Panc1 (cell line): ENCODE data around the gene CCL2. TPM values are rescaled to one million over a fixed set of nuclear protein-coding genes. Genes with fewer than 3 reads are reported as not detected.

Source experiments
- ATAC-seq: fragments of 200-7000 bp; cut with Tn5 transposase; 2 replicates; pipeline ENCODE4 v1.9.1; 2020; ENCODE audit warnings: mild to moderate bottlenecking, moderate library complexity
- BruUV-seq: library from RNA; stranded (reverse); fragments of 400-500 nt; replicated peaks from 2 replicates; lab custom pipeline; 2021; lab: Mats Ljungman, UMichigan
- CTCF ChIA-PET: fragments of 300-600 bp; sonication (Branson Sonifier 250); formaldehyde crosslinking; loops from one replicate; lab custom pipeline; 2022; ENCODE audit warnings: antibody characterized with exemption; lab: Charles Lee
- POLR2A ChIA-PET: fragments of 300-600 bp; sonication (Branson Sonifier 250); formaldehyde crosslinking; loops from one replicate; lab custom pipeline; 2022; ENCODE audit warnings: antibody characterized with exemption; lab: Charles Lee
- DNase-seq: peaks from one replicate; pipeline ENCODE4 v3.0.0-alpha.2; 2010; ENCODE audit warnings: low read depth, low spot score
- H3K27ac ChIP-seq: 2 replicates; pipeline ENCODE4 v1.5.1; 2011; ENCODE audit warnings: mild to moderate bottlenecking, low read length, inconsistent platforms
- H3K27me3 ChIP-seq: fragments of 200-500 bp; sonication (Bioruptor generic); 2 replicates; pipeline ENCODE4 v1.6.0; 2014; ENCODE audit warnings: low read length, inconsistent platforms; ENCODE audit not compliant: control insufficient read depth, insufficient read depth
- H3K36me3 ChIP-seq: fragments of 200-500 bp; sonication (Bioruptor generic); 2 replicates; pipeline ENCODE4 v1.5.1; 2014; ENCODE audit warnings: inconsistent platforms, mild to moderate bottlenecking, low read length, moderate library complexity; ENCODE audit not compliant: control insufficient read depth, insufficient read depth
- H3K4me1 ChIP-seq: 2 replicates; pipeline ENCODE4 v1.5.1; 2011; ENCODE audit warnings: inconsistent platforms, mild to moderate bottlenecking, low read length, moderate library complexity; ENCODE audit not compliant: control insufficient read depth, insufficient read depth
- H3K4me3 ChIP-seq, 2 experiments: 2 replicates each; pipeline ENCODE4 v1.5.1; 2011 to 2012; ENCODE audit warnings: low read depth in 2 of 2, low read length in 2 of 2, mild to moderate bottlenecking in 2 of 2, inconsistent platforms in 1 of 2, moderate library complexity in 1 of 2
- H3K9me3 ChIP-seq: fragments of 200-500 bp; sonication (Bioruptor generic); 2 replicates; pipeline ENCODE4 v1.5.1; 2014; ENCODE audit warnings: low read depth, mild to moderate bottlenecking, inconsistent platforms, low read length, moderate library complexity; ENCODE audit not compliant: control insufficient read depth, insufficient read depth
- CTCF ChIP-seq: fragments of 450-650 bp; IDR thresholded peaks from 2 replicates; pipeline ENCODE4 v1.5.1; 2017; ENCODE audit warnings: mild to moderate bottlenecking
- POLR2AphosphoS5 ChIP-seq: IDR thresholded peaks from 2 replicates; pipeline ENCODE4 v1.6.1; 2012; ENCODE audit warnings: mild to moderate bottlenecking, low read depth, low read length, moderate library complexity
- REST ChIP-seq, 2 experiments: IDR thresholded peaks; 2 replicates each; pipeline ENCODE4 v1.6.1; 2011 to 2012; ENCODE audit warnings: low read depth in 2 of 2, control low read depth in 1 of 2, low read length in 1 of 2, mild to moderate bottlenecking in 1 of 2, moderate library complexity in 1 of 2; ENCODE audit not compliant: insufficient read depth in 1 of 2
- SIN3A ChIP-seq: IDR thresholded peaks from 2 replicates; pipeline ENCODE4 v1.6.1; 2012; ENCODE audit warnings: low read depth, mild to moderate bottlenecking, low read length, moderate library complexity, borderline replicate concordance; ENCODE audit not compliant: insufficient read depth
- TCF7L2 ChIP-seq: IDR thresholded peaks from 2 replicates; pipeline ENCODE4 v1.6.1; 2011; ENCODE audit warnings: mild to moderate bottlenecking, low read depth, low read length, inconsistent platforms
- in situ Hi-C: cut with HindIII; loops from 2 replicates; pipeline ENCODE4 v1.10.0; 2016; ENCODE audit warnings: low sequenced_read_pairs, low pct_unique_long_range_greater_than_20kb
- intact Hi-C: fragments of 100-400 bp; cut with micrococcal nuclease; formaldehyde crosslinking; loops from one replicate; pipeline ENCODE4 v1.10.0; 2022; ENCODE audit not compliant: unreplicated experiment
- total RNA-seq: library from RNA; stranded (reverse); gene quantifications from one replicate; pipeline ENCODE4 v1.2.1, GENCODE V29; 2021; ENCODE audit not compliant: unreplicated experiment

CCL2 gene
- total RNA-seq, 1 experiment from 2014 or later: 513 TPM

- DNase-seq (no peak), ATAC-seq (peak; percentile 42; the same call in 1 of the 2 replicates)
- Histone ChIP-seq H3K4me3 (no peak overlapping the region), H3K36me3 (no peaks in the 10 kb centered on the region), H3K27ac (peak overlapping the region; percentile 58), H3K4me1 (peaks cover 27% of the 10 kb centered on the region), H3K27me3 (no peaks in the 10 kb centered on the region), H3K9me3 (no peaks in the 10 kb centered on the region)
- in situ Hi-C loops: no loop called here
- intact Hi-C loops: no loop called here
- ChIA-PET CTCF (no interaction called here), POLR2A (no interaction called here)
- TF ChIP-seq TCF7L2 (no peak), POLR2AphosphoS5 (no peak), REST (IDR thresholded peaks at IDR 0.05; ENCODE audit: insufficient read depth in 1 of 2, low read depth in 2 of 2, low read length in 1 of 2) (no peak), SIN3A (no peak), CTCF (no peak)
- no TSS peak for BruUV-seq
These were observed 14.0 kb upstream of the CCL2 start for GRCh38 chr17:34241062-34241461.

- intact Hi-C loops: no loop called here
- in situ Hi-C loops: no loop called here
- no TSS peak for BruUV-seq
- POLR2A ChIA-PET: no interaction called here
- CTCF ChIA-PET: no interaction called here
- no peak for ATAC-seq
- no peak for TF ChIP-seq POLR2AphosphoS5
- no peak for TF ChIP-seq REST (IDR thresholded peaks at IDR 0.05; ENCODE audit: insufficient read depth in 1 of 2, low read depth in 2 of 2, low read length in 1 of 2)
- no peak for TF ChIP-seq SIN3A
- H3K9me3 ChIP-seq: no peaks in the 10 kb centered on the region
- no peak for DNase-seq
- no peaks in the 10 kb centered on the region for H3K27me3 ChIP-seq
- no peak overlapping the region for H3K4me3 ChIP-seq
- no peaks in the 10 kb centered on the region for H3K36me3 ChIP-seq
- H3K4me1 ChIP-seq: peaks cover 21% of the 10 kb centered on the region; the same call in 1 of the 2 replicates
- H3K27ac ChIP-seq: peak overlapping the region; percentile 68; the same call in 1 of the 2 replicates
These were observed 12.3 kb upstream of the CCL2 start for GRCh38 chr17:34242587-34243363.
